Mononuclear cell (primary cell): ENCODE results near the gene SMIM10L1. TPM values are rescaled to one million over a fixed set of nuclear protein-coding genes. Genes with fewer than 3 reads are reported as not detected.

Experiments used
- H3K27me3 ChIP-seq: 2 replicates; pipeline ENCODE4 v1.6.0; 2011; ENCODE audit warnings: low read length, control low read depth; ENCODE audit not compliant: insufficient read depth
- H3K4me1 ChIP-seq: 2 replicates; pipeline ENCODE4 v1.5.1; 2011; ENCODE audit warnings: mild to moderate bottlenecking, low read length, control low read depth; ENCODE audit not compliant: insufficient read depth
- H3K4me3 ChIP-seq: 2 replicates; pipeline ENCODE4 v1.5.1; 2011; ENCODE audit warnings: mild to moderate bottlenecking, low read length, moderate library complexity
- H3K9me3 ChIP-seq: 2 replicates; pipeline ENCODE4 v1.5.1; 2011; ENCODE audit warnings: low read depth, mild to moderate bottlenecking, control low read depth, low read length
- total RNA-seq: library from RNA; depleted of rRNA; stranded (reverse); fragments of >200 nt; gene quantifications from one replicate; pipeline ENCODE4 v1.2.3, GENCODE V29; 2012

SMIM10L1 gene
- total RNA-seq, 1 donor, result 6.3 TPM

DNA sequence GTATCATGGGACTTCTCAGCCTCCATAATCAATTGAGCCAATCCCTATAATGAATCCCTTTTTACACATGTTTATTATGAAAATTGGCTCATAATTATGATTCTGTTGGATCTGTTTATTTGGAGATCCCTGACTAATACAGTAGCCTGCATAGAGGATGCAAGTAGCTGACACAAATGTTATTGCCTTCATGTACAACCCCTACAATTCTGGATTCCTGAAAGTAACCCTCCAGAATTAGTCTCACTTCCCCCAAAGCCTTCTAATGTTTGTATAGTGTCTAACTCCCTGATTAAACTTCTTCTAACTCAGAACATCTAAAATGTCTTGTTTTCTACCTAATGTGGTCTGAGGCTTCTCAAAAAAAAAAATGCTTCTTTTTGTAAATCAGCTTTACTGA lies 6.6 kb upstream of the SMIM10L1 start:
- no peaks in the 10 kb centered on the region for H3K9me3 ChIP-seq
- peaks cover 4% of the 10 kb centered on the region for H3K4me1 ChIP-seq
- H3K4me3 ChIP-seq, result no peak overlapping the region
- H3K27me3 ChIP-seq, result no peaks in the 10 kb centered on the region

DNA sequence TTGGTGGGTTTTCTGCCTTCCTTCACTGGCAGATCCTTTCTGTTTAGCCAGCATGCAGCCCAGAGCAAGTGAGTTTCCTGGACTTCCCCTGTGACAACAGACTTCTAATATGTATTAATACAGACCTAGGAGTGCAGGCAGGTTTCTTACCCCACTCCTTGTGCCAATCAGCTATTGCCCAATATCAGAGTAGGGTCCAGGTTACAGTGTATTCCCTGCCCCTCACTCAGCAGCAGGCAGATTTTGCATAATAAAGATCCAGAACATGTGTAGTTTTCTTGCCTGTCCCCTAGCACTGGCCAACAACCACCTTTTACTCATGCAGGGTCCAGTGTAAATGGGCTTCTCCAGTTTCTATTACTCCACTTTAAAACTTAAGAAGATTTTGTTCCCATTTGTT lies 4.7 kb upstream of the SMIM10L1 start:
- no peaks in the 10 kb centered on the region for H3K27me3 ChIP-seq
- peaks cover 16% of the 10 kb centered on the region for H3K4me1 ChIP-seq
- no peaks in the 10 kb centered on the region for H3K9me3 ChIP-seq

DNA sequence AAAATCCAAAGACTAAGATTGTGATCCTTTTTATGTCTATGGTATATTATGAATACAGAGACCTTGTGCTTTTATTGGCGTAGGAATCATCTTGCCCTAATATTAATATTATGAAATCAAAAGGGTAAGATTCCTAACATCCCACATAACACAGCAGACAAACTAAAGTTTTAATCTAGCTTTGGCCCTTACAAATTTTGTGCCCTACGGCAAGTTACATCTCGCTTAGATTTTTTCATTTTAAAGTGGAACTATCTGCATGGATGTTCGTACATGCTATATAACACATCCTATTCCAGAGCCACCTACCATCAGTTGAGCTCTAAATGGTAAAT lies 217 bp upstream of the SMIM10L1 start:
- no peaks in the 10 kb centered on the region for H3K9me3 ChIP-seq
- H3K27me3 ChIP-seq, result no peaks in the 10 kb centered on the region
- peaks cover 24% of the 10 kb centered on the region for H3K4me1 ChIP-seq
- peak overlapping the region; percentile 78 for H3K4me3 ChIP-seq

More for the DNA sequence above, 4.7 kb upstream of the SMIM10L1 start:
- no peak overlapping the region for H3K4me3 ChIP-seq

DNA sequence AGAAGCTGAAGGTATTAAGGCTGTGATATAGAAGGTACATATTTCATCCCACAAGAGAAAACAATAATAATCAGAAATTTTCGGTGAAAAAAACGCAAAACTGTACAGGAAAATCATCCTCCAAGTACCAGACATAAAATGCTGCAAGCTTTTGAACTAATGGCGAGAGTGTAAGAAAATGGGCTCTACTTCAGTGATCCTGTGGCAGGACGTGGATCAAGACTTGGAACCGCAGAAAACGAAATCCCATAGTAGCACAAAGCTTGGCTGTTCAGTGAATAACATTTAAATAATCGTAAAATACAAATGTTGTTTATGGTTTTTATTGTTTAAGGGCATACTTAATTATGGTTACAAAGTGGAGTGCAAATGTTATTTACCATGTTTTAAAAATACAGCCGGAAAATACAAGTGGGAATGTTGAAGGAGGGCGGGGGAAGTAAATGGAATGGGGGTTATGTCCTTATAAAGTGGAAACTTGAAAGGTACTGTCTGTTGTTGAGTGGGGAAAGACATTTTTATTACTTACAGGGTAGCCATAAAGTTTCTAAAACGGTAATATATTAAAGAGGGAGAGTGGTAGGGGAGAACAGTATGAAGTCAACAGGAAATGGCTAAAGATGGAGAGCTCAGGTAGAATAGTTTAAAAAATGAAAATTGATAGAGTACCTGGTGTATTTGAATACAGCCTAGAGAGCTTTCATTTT lies 1.1 kb downstream of the SMIM10L1 start:
- Histone ChIP-seq H3K4me1 (peaks cover 24% of the 10 kb centered on the region), H3K4me3 (peak overlapping the region; percentile 78)

DNA sequence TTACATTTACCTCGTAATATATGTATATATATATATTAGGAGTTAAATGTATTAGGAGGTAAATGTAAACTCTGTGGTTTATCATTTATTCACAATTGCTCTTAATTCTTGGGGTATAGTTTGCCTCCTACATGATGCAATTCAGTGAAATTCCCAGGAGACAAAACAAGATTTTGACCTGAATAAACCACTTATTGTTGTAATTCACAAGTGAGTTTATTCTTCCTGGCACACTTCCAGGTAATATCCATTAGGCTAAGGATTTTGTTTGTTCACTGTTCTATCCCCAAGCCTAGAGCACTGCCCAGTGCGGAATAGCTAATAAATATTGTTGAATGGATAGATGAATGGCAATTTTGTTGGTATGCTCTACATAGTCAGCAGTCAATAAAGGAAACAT lies 3.0 kb downstream of the SMIM10L1 start:
- H3K4me1 ChIP-seq, result peaks cover 24% of the 10 kb centered on the region
- no peak overlapping the region for H3K4me3 ChIP-seq
- H3K27me3 ChIP-seq, result no peaks in the 10 kb centered on the region
- no peaks in the 10 kb centered on the region for H3K9me3 ChIP-seq

More for the DNA sequence above, 1.1 kb downstream of the SMIM10L1 start:
- H3K27me3 ChIP-seq, result no peaks in the 10 kb centered on the region
- no peaks in the 10 kb centered on the region for H3K9me3 ChIP-seq

GRCh38 chr12:11178250-11178649 lies 7.3 kb downstream of the SMIM10L1 start:
- H3K4me3 ChIP-seq, result no peak overlapping the region
- H3K9me3 ChIP-seq, result no peaks in the 10 kb centered on the region
- no peaks in the 10 kb centered on the region for H3K27me3 ChIP-seq
- no peaks in the 10 kb centered on the region for H3K4me1 ChIP-seq

- Histone ChIP-seq H3K4me1 (no peaks in the 10 kb centered on the region), H3K4me3 (no peak overlapping the region), H3K27me3 (no peaks in the 10 kb centered on the region), H3K9me3 (no peaks in the 10 kb centered on the region)
These were observed 11.5 kb downstream of the SMIM10L1 start for GRCh38 chr12:11182529-11182928.

DNA sequence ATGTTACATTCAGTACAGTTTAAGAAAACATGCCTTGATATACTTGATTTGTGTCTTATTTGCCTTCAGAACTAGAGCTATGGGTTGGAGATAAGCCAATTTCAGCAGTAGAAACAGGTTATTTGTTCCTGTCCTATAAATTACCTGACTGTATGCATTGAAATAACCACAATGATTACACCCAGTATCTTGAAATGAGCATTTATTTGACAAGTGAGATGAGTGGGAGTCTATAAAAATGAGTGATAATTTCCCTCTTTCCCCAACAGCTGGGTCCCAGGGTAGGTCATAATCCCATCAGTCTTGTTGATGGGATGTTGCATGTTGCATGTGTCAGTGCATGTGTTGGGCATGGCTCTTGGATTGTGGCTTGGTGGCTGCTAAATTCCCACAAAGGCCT lies 12.0 kb downstream of the SMIM10L1 start:
- Histone ChIP-seq H3K27me3 (no peaks in the 10 kb centered on the region), H3K4me3 (no peak overlapping the region), H3K9me3 (no peaks in the 10 kb centered on the region), H3K4me1 (no peaks in the 10 kb centered on the region)

GRCh38 chr12:11186837-11187236 lies 15.8 kb downstream of the SMIM10L1 start, which contains the start of gene TAS2R42:
Gene TAS2R42 (minus strand): TSS chr12:11186937. CDS start chr12:11186937, 0 bp downstream.
- Histone ChIP-seq H3K4me3 (no peak within 1 kb of the TSS), H3K27me3 (no peaks in the 10 kb centered on the region), H3K4me1 (no peaks in the 10 kb centered on the region), H3K9me3 (no peaks in the 10 kb centered on the region)

GRCh38 chr12:11202811-11203210 lies 31.8 kb downstream of the SMIM10L1 start:
- Histone ChIP-seq H3K4me3 (no peak overlapping the region), H3K9me3 (no peaks in the 10 kb centered on the region), H3K27me3 (no peaks in the 10 kb centered on the region), H3K4me1 (no peaks in the 10 kb centered on the region)

- no peaks in the 10 kb centered on the region for H3K4me1 ChIP-seq
- H3K9me3 ChIP-seq, result no peaks in the 10 kb centered on the region
- H3K27me3 ChIP-seq, result no peaks in the 10 kb centered on the region
- no peak overlapping the region for H3K4me3 ChIP-seq
These were observed 33.2 kb downstream of the SMIM10L1 start for GRCh38 chr12:11204173-11204572.

DNA sequence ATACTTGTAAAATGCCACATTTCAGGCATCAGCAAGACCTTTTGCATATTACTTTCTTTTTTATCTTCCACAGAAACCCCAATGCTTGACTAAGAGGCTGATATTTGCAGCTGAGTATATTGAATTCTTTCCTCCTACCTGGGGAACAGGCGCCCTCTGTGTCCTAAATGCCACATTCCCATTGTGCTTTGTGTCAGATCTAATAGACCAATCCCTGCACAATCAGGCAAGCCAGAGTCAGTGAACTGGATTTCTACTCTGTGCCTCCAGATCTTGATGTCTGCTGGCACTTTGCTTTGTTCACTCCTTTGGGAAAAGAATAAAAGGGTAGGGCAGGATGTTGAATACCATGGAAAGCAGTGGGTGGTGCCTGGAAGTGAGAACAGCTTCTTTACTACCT lies 38.1 kb downstream of the SMIM10L1 start:
- no peaks in the 10 kb centered on the region for H3K27me3 ChIP-seq
- H3K9me3 ChIP-seq, result no peaks in the 10 kb centered on the region
- H3K4me1 ChIP-seq, result no peaks in the 10 kb centered on the region
- no peak overlapping the region for H3K4me3 ChIP-seq

Other genes starting within 250 kb of the SMIM10L1 start
- not detected for gene PRH2, start 242.0 kb upstream of the SMIM10L1 start, total RNA-seq
- gene TAS2R14, start 231.9 kb upstream of the SMIM10L1 start, total RNA-seq, result 1.2 TPM
- 0.31 TPM for gene TAS2R50, start 184.3 kb upstream of the SMIM10L1 start, total RNA-seq
- 2.6 TPM for gene TAS2R20, start 172.9 kb upstream of the SMIM10L1 start, total RNA-seq
- gene TAS2R19, start 148.6 kb upstream of the SMIM10L1 start, total RNA-seq, result 1.8 TPM
- gene TAS2R31, start 139.8 kb upstream of the SMIM10L1 start, total RNA-seq, result 3.9 TPM
- gene TAS2R46, start 108.9 kb upstream of the SMIM10L1 start, total RNA-seq, result 6.5 TPM
- gene TAS2R43, start 78.9 kb upstream of the SMIM10L1 start, total RNA-seq, result not detected
- gene TAS2R30, start 36.5 kb upstream of the SMIM10L1 start, total RNA-seq, result 21.8 TPM
- not detected for gene TAS2R42, start 15.7 kb downstream of the SMIM10L1 start, total RNA-seq
- 0.10 TPM for gene PRB3, start 98.5 kb downstream of the SMIM10L1 start, total RNA-seq
- not detected for gene PRB4, start 139.2 kb downstream of the SMIM10L1 start, total RNA-seq
- gene PRB2, start 224.4 kb downstream of the SMIM10L1 start, total RNA-seq, result not detected